NB4 (cell line): Measurements from ENCODE around the gene TRA2A.
A peak's percentile ranks its signal among the peaks of the same experiment; 100 is the strongest.

ENCODE experiments used
- MYC ChIP-seq: IDR thresholded peaks from 2 replicates; pipeline ENCODE4 v1.6.1; 2011; ENCODE audit warnings: low read depth, low read length
- POLR2A ChIP-seq: IDR thresholded peaks from 2 replicates; pipeline ENCODE4 v1.6.1; 2011; ENCODE audit warnings: mild to moderate bottlenecking; ENCODE audit not compliant: insufficient read length; ENCODE audit errors: extremely low read depth
- TF ChIP-seq, protein P1 (sequence below): IDR thresholded peaks from one replicate; pipeline ENCODE4 v1.5.1; 2012; ENCODE audit warnings: low read depth, low read length
- TF ChIP-seq, protein P2 (sequence below): IDR thresholded peaks from 2 replicates; pipeline ENCODE4 v1.6.1; 2011; ENCODE audit warnings: low read depth, low read length

DNA sequence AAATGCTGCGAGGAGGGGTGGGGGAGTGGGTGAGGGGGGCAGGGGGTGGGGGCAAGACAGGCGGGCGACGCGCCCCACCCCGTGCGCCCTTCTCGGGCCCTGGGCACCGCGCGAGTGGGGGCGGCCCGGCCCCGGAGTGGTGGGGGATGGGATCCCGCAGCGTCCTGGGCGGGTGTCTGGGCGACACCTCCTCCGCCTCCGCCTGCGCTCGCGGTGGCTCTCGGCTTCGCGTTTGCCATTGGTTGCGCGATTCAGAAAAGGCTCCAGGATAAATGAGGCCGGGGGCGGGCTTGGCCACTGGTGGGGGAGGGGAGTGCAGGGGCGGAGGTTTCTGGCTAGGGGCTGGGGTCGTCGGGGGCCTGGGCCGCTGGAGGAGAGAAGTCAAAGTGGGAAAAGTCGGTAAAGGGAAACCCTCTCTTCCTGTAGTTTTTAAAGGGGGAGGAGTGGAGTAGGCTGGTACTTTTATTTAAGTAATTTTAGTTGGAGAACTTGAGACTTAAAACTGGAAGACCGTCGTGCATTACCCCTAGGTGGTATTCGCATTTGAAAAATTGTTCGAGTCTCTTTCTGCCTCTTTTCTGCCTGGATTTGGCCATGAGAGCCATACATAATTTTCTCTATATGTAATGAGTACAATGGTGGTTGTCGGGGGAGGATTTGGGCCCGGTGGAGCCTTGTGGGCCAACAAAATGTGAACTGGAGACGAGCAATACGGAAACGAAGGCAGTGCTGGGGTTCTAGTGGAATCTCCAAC is 60.5 kb downstream of the TRA2A start:
- TF ChIP-seq, protein P1, sequence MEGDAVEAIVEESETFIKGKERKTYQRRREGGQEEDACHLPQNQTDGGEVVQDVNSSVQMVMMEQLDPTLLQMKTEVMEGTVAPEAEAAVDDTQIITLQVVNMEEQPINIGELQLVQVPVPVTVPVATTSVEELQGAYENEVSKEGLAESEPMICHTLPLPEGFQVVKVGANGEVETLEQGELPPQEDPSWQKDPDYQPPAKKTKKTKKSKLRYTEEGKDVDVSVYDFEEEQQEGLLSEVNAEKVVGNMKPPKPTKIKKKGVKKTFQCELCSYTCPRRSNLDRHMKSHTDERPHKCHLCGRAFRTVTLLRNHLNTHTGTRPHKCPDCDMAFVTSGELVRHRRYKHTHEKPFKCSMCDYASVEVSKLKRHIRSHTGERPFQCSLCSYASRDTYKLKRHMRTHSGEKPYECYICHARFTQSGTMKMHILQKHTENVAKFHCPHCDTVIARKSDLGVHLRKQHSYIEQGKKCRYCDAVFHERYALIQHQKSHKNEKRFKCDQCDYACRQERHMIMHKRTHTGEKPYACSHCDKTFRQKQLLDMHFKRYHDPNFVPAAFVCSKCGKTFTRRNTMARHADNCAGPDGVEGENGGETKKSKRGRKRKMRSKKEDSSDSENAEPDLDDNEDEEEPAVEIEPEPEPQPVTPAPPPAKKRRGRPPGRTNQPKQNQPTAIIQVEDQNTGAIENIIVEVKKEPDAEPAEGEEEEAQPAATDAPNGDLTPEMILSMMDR, result no peak
- TF ChIP-seq MYC (peak; percentile 40), POLR2A (peak; percentile 62)
- TF ChIP-seq, protein P2, sequence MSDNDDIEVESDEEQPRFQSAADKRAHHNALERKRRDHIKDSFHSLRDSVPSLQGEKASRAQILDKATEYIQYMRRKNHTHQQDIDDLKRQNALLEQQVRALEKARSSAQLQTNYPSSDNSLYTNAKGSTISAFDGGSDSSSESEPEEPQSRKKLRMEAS, result peak; percentile 55
